ENCODE results near the gene SGPP2.
"Not testable (repeated sequence)": the region's sequence is repeated elsewhere in the genome, so short reads cannot be mapped to it uniquely, and the experiment has no call there.

The SGPP2 gene

GRCh38 chr2:222430071-222430470, 5.7 kb downstream of the SGPP2 start:
- DNase-seq = no peak

- no peak for DNase-seq
These were observed 6.3 kb downstream of the SGPP2 start for GRCh38 chr2:222430681-222431080.

GRCh38 chr2:222431869-222432268, 7.5 kb downstream of the SGPP2 start:
- no peak for DNase-seq

- no peak for DNase-seq
These were observed 9.2 kb downstream of the SGPP2 start for GRCh38 chr2:222433332-222434173.

GRCh38 chr2:222434204-222434603, 9.9 kb downstream of the SGPP2 start:
- no peak for DNase-seq

- not testable (repeated sequence) for DNase-seq
These were observed 11.2 kb downstream of the SGPP2 start for GRCh38 chr2:222435400-222436039.

- no peak for DNase-seq
These were observed 11.7 kb downstream of the SGPP2 start for GRCh38 chr2:222436040-222436413.

GRCh38 chr2:222439692-222440091, 15.3 kb downstream of the SGPP2 start:
- DNase-seq = no peak

- DNase-seq = no peak
These were observed 16.5 kb downstream of the SGPP2 start for GRCh38 chr2:222440673-222441422.

- DNase-seq = no peak
These were observed 18.3 kb downstream of the SGPP2 start for GRCh38 chr2:222442665-222443064.

GRCh38 chr2:222445227-222445626, 20.9 kb downstream of the SGPP2 start:
- DNase-seq = no peak

- DNase-seq = no peak
These were observed 22.8 kb downstream of the SGPP2 start for GRCh38 chr2:222447131-222447530.

- no peak for DNase-seq
These were observed 24.4 kb downstream of the SGPP2 start for GRCh38 chr2:222448748-222449181.

GRCh38 chr2:222450021-222450420, 25.7 kb downstream of the SGPP2 start:
- no peak for DNase-seq

GRCh38 chr2:222451224-222451674, 26.9 kb downstream of the SGPP2 start:
- no peak for DNase-seq

GRCh38 chr2:222452422-222452950, 28.1 kb downstream of the SGPP2 start:
- no peak for DNase-seq

- no peak for DNase-seq
These were observed 32.2 kb downstream of the SGPP2 start for GRCh38 chr2:222456479-222457077.

- no peak for DNase-seq
These were observed 35.6 kb downstream of the SGPP2 start for GRCh38 chr2:222459983-222460382.

GRCh38 chr2:222465746-222466145, 41.4 kb downstream of the SGPP2 start:
- DNase-seq = no peak

- DNase-seq = no peak
These were observed 44.0 kb downstream of the SGPP2 start for GRCh38 chr2:222468346-222468745.

- no peak for DNase-seq
These were observed 46.6 kb downstream of the SGPP2 start for GRCh38 chr2:222470802-222471468.

GRCh38 chr2:222477962-222478608, 53.7 kb downstream of the SGPP2 start:
- DNase-seq = no peak

Measured in activated gamma-delta T cell treated with Interleukin-2 at 50 U/mL for 16 hours (primary cell).